ENCODE data around the gene IHH.

- TF ChIP-seq ZNF274 (IDR thresholded peaks at IDR 0.05; ENCODE audit: low read depth, low read length) = no peak
- no peak for TF ChIP-seq POLR2A (IDR thresholded peaks at IDR 0.05; ENCODE audit: borderline replicate concordance, extremely low read depth, insufficient read depth, insufficient read length)
- TF ChIP-seq CTCF (IDR thresholded peaks at IDR 0.05 in 2 of 3, conservative IDR thresholded peaks at IDR 0.05 in 1 of 3; ENCODE audit: borderline replicate concordance in 1 of 3, insufficient read depth in 1 of 3, low read depth in 2 of 3, low read length in 2 of 3) = no peak
- TF ChIP-seq, protein P1, sequence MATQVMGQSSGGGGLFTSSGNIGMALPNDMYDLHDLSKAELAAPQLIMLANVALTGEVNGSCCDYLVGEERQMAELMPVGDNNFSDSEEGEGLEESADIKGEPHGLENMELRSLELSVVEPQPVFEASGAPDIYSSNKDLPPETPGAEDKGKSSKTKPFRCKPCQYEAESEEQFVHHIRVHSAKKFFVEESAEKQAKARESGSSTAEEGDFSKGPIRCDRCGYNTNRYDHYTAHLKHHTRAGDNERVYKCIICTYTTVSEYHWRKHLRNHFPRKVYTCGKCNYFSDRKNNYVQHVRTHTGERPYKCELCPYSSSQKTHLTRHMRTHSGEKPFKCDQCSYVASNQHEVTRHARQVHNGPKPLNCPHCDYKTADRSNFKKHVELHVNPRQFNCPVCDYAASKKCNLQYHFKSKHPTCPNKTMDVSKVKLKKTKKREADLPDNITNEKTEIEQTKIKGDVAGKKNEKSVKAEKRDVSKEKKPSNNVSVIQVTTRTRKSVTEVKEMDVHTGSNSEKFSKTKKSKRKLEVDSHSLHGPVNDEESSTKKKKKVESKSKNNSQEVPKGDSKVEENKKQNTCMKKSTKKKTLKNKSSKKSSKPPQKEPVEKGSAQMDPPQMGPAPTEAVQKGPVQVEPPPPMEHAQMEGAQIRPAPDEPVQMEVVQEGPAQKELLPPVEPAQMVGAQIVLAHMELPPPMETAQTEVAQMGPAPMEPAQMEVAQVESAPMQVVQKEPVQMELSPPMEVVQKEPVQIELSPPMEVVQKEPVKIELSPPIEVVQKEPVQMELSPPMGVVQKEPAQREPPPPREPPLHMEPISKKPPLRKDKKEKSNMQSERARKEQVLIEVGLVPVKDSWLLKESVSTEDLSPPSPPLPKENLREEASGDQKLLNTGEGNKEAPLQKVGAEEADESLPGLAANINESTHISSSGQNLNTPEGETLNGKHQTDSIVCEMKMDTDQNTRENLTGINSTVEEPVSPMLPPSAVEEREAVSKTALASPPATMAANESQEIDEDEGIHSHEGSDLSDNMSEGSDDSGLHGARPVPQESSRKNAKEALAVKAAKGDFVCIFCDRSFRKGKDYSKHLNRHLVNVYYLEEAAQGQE (IDR thresholded peaks at IDR 0.05; ENCODE audit: low read depth) = no peak
These were observed 3.6 kb downstream of the IHH start for GRCh38 chr2:219056896-219057708.
